HG03280 (cell line): ENCODE measurements around the gene GHSR.
A peak's percentile ranks its signal among the peaks of the same experiment; 100 is the strongest.

Source experiments
- ATAC-seq: cut with Tn5 transposase; IDR thresholded peaks from one replicate; pipeline ENCODE4 v1.9.1; 2021; ENCODE audit warnings: mild to moderate bottlenecking, moderate library complexity; ENCODE audit not compliant: unreplicated experiment

Gene GHSR

DNA sequence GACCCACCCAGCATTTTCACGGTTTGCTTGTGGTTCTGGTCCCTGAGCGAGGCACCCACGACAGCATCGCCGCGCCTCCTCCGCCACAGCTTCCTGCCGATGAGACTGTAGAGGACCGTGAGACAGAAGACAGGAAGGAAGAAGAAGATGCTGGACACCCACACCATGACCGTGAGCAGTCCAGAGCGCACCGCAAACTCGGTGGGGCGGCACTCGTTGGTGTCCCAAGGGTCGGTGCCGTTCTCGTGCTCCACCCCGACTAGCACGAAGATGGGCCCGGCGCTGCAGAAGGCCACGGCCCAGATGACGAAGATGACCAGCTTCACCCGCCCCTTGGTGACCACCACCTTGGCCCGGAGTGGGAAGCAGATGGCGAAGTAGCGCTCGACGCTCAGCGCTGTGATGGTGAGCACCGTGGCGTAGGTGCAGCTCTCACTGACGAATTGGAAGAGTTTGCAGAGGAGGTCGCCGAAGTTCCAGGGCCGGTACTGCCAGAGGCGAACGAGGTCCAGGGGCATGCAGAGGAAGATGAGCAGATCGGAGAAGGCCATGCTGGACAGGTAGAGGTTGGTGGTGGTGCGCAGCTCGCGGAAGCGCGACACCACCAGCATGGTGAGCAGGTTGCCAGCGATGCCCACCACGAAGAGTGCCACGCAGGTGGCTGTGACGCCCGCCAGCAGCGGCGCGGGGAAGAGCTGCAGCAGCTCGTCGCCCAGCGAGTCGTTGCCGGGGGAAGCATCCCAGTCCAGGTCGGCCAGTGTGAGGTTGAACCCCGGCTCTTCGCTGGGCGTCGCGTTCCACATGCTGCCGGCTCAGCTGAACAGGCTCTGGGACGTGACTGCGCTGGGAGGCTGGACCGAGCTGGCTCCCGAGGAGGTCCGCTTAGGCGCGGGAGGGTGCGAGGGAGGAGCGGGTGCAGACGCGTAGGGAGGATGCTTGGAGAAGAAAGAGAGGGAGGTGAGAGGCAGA, at the start of gene GHSR:
Gene GHSR, minus strand, starts transcription at position 846 of the 969 bp plus-strand sequence. Its CDS starts 43 bp downstream, at position 803.
- no peak for ATAC-seq

GRCh38 chr3:172490198-172490669, 42.0 kb upstream of the GHSR start:
- peak; percentile 81 for ATAC-seq

DNA sequence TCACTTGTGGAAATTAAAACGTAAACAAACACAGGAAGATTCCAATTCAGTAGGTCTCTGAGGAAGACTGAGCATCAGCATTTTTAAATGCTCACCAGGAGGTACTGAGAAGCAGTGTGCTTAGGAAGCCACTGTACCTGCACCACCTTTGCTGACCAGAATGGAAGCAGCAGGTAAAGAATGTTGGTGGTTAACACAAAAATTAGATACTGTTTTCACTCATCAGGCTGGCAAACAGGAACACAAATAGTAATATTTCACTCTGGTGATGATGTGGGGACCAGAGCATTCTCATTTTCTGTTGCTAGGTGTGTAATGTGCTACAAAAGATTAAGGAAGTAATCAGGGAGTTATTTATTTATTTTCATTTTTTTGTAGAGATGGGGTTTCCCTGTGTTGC, 29.9 kb upstream of the GHSR start:
- no peak for ATAC-seq

- ATAC-seq, result no peak
Observed at GRCh38 chr3:172476347-172476746, 28.1 kb upstream of the GHSR start.

- no peak for ATAC-seq
Observed at GRCh38 chr3:172475703-172476102, 27.4 kb upstream of the GHSR start.

GRCh38 chr3:172471903-172472302, 23.6 kb upstream of the GHSR start:
- no peak for ATAC-seq

- ATAC-seq, result no peak
Observed at GRCh38 chr3:172470588-172470987, 22.3 kb upstream of the GHSR start.

GRCh38 chr3:172467170-172467824, 19.0 kb upstream of the GHSR start:
- no peak for ATAC-seq

GRCh38 chr3:172466553-172467130, 18.4 kb upstream of the GHSR start:
- no peak for ATAC-seq

DNA sequence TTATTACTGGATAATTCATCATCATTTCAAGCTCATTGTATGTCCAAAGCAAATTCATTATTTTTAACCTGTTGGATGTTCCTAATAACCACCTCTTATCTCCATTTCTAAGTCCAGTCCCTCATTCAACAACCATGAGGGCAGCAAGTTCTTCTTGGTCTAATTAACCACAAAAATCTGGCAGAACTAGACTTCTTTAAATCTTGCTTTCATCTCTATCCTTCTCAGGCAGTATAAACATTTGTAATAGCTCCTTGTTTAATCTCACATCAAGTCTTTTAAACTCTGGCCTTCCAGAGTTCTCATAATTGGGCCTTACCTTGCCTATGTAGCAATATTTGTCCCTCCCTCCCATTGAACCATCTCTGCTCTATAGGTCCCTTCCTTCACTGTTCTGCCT, 17.0 kb upstream of the GHSR start:
- no peak for ATAC-seq

DNA sequence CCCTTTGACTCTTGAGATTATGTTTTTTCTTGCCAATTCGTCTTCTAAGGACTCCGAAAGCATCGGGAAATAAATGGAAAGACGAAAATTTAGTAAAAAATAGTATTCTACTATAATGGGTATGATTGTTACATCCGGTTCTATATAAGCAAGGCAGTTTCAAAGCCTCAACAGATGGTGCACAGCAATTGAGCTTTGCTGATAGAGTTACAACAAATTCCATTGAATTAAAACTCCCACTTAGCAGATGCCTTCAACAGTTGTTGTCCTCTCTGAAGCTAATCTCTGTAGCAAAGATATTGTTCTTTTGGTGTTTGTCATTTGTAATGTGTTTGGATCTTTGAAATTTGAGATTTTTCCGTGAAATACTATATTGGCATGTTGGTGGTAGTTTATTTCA, 16.1 kb upstream of the GHSR start:
- no peak for ATAC-seq

DNA sequence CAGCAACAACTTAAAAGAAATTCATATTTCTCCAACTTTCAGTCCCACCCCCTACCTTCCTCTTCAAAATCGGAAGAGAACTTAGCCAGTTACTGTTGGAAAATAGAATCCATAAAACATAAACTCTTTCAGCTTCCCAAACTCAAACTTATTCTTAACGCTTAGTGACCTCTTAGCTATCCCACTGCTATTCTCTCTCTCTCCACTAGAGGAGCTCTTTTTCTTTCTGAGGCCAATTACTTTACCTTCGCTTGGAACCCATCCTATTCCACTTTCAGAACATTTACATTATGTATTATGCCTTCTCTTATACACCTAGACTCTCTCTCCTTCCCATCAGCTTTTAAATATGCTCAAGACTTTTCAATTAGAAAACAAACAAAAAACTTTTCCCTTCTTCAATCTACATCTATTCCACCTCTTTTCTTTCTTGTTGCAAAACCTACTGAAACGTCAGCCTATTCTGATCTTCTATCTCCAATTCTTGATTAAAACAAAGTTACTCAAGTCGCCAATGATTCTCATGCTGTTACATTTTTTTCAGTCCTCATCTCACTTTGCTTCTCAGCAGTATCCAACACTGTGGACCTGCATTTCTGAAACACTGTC, 13.4 kb upstream of the GHSR start:
- ATAC-seq, result no peak

GRCh38 chr3:172456404-172456803, 8.1 kb upstream of the GHSR start:
- ATAC-seq, result no peak

DNA sequence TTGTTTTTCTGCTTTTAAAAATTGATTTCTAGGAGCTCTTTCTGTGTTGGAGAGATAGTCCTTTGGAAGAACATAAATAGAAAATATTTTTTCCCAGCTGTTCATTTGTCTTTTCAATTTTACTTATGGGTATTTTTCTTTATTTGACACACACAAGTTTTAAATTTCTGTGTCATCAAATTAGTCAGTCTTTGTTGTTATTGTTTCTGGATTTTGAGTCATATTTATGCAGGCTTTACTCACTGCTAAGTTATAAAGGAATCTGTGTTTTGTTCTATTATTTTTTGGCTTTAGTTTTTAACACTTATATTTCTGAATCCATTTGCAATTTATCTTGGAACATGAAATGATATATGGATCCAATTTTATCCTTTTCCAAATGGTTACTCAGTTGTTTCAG, 5.9 kb upstream of the GHSR start:
- no peak for ATAC-seq

DNA sequence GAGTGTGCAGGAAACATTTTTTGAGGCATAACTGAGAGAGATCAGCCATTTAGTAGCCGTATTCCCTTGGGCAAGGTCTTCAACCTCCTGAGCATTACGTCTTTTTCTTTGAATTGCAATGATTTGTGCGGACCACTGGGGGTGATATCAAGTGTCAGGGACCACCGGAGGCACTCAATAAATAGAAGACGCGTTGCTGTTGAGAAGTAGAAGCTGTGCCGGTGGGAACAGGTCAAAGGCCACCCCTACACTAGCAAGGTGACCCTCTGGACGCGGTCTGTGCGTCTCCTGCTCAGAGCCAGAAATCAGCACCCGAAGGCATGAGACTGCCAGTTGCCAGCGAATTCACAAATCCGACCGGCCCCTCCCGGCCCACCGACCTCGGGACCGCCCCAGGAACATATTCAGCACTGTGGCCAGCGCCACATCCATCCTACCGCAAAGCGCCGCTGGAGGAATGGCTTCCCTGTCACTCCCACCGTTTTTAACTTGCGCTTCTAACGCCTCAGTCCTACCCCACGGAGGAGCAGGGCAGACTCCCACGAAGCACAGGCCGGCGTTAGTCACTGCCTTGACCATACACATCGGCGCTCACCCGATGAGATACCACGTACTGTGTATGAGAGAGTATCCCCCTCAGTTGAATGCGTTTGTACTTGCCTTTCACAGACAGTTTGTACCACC, 1.4 kb upstream of the GHSR start:
- no peak for ATAC-seq

GRCh38 chr3:172448661-172449465, 607 bp upstream of the GHSR start:
- ATAC-seq, result no peak

DNA sequence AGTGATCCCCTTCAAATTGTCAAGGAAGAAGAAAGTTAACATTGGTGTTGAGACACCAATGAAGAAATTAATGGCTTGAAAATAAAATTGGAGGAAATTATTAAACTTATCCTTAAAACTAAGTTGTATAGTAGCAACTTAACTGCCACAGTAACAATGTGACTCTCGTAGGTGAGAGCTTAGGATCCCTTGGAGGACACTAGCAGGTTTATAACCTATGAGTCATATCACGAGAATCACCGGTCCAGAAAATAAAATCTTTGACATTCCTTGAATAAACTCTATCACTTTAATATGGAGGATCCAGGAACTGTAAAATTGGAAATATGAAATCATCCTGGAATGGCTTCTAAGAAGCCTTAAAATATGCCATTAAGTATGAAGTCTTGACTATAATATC, 2.1 kb downstream of the GHSR start:
- no peak for ATAC-seq

DNA sequence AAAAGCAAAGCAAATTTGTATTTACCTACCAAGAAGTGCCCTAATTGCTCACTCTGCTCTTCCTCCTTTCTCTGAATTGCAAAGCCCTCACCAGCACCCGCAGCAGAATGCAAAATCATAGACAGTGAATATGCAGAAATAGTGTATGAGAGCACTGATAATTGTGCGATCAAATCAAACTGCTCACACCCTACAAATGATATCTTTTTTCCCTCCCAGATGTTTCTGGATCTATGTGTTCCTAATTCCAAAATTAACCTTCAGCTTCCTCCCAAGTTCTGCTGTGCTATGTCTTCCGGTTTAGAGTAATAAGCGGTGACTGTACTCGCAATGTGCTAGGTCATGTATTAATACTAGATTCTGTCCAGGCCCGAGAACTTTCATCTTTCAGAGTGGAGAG, 3.4 kb downstream of the GHSR start:
- ATAC-seq, result no peak

DNA sequence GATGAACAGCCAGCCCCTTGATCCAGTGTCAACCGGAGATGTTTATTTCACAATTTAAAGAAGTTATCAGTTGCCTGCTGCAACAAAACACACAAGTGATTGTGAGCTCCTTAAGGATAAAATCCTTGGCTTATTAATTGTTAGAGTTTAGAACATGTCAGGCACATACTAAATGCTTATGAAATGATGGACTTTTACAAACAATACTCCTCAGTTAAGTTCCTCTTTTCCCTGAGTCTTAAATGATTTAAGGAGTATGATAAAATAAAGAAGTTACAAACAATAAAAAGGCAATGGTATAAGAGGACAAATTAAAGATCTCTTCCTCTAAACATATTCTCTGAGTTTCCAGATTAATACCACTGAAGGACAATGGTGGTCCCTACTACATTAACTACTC, 5.7 kb downstream of the GHSR start:
- no peak for ATAC-seq

DNA sequence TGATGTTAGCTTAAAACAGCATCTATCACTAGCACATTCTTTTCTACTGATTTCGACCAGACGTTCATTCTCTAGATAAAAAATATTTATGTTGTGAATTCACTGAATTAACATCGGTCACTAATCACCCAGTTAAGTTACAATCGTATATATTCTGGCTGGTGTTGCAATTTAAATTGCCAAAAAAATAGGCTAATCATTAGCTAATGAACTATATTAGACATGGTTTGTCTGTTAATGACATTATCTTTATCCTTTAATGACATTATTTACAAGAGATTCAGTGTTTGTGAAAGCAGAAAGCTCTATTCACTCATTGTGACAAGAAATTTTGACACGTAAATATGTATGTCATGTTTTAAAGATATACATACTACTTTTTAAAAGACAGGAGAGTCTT, 6.7 kb downstream of the GHSR start:
- no peak for ATAC-seq
